Breast epithelium (tissue), 4 donors: ENCODE data around the gene GSTM2. TPM values are rescaled to one million over a fixed set of nuclear protein-coding genes. Genes with fewer than 3 reads are reported as not detected.

Experiments
- DNase-seq, 2 donors: peaks; one replicate each; pipeline ENCODE4 v3.0.0-alpha.2; 2019; ENCODE audit warnings: low spot score in 2 of 2
- H3K27ac ChIP-seq, 2 donors: fragments of 200-600 bp; sonication (generic) in 1 of 2; one replicate each; pipeline ENCODE4 v1.5.1; 2016 to 2019; ENCODE audit warnings: mild to moderate bottlenecking in 1 of 2
- H3K27me3 ChIP-seq, 2 donors: fragments of 200-600 bp; sonication (generic) in 1 of 2; one replicate each; pipeline versions ENCODE4 v1.5.1 to v1.6.0; 2017 to 2019; ENCODE audit warnings: control low read depth in 1 of 2, mild to moderate bottlenecking in 1 of 2
- H3K36me3 ChIP-seq: fragments of 200-600 bp; one replicate; pipeline ENCODE4 v1.5.1; 2019
- H3K4me1 ChIP-seq, 2 donors: fragments of 200-600 bp; sonication (generic); one replicate each; pipeline ENCODE4 v1.5.1; 2016 to 2019; ENCODE audit warnings: control low read depth in 1 of 2
- H3K4me3 ChIP-seq, 3 donors: fragments of 200-600 bp; sonication (generic); 1 replicate in 2 of 3; 2 replicates in 1 of 3; pipeline ENCODE4 v1.5.1; 2016 to 2019; ENCODE audit warnings: mild to moderate bottlenecking in 3 of 3, moderate library complexity in 2 of 3
- H3K9me3 ChIP-seq, 2 donors: fragments of 200-600 bp; sonication (generic) in 1 of 2; one replicate each; pipeline ENCODE4 v1.5.1; 2016 to 2019; ENCODE audit warnings: control low read depth in 1 of 2
- POLR2A ChIP-seq: fragments of 450-650 bp; IDR thresholded peaks from one replicate; pipeline ENCODE4 v1.6.1; 2016; ENCODE audit warnings: antibody characterized with exemption, mild to moderate bottlenecking, moderate library complexity
- POLR2AphosphoS5 ChIP-seq, 3 donors: sonication (generic); formaldehyde crosslinking; IDR thresholded peaks; one replicate each; pipeline ENCODE4 v1.6.1; 2017; ENCODE audit warnings: antibody characterized with exemption in 3 of 3
- intact Hi-C: fragments of 100-400 bp; cut with DNase I; formaldehyde crosslinking; loops from one replicate; pipeline ENCODE4 v1.15.1; 2023; ENCODE audit warnings: low total_unique reads
- total RNA-seq, 3 donors: library from RNA; depleted of rRNA; stranded (reverse); fragments of >200 nt; gene quantifications; one replicate each; pipeline ENCODE4 v1.1.0, GENCODE V29; 2016
- TF ChIP-seq, protein P1 (sequence below), 3 donors: fragments of 450-650 bp; IDR thresholded peaks; one replicate each; pipeline ENCODE4 v1.5.1; 2016 to 2017; ENCODE audit warnings: antibody characterized with exemption in 3 of 3, mild to moderate bottlenecking in 3 of 3, moderate library complexity in 3 of 3

The GSTM2 gene
- total RNA-seq, 3 donors from 2014 or later, result 47.8 to 93.4 (median 66.5) TPM

- peak overlapping the region in 2 of 3 donors; percentile 13 to 18 for H3K4me3 ChIP-seq
- no peaks in the 10 kb centered on the region for H3K36me3 ChIP-seq
- no peaks in the 10 kb centered on the region for H3K27me3 ChIP-seq
- peaks cover 0 to 15% of the 10 kb centered on the region in 2 donors for H3K4me1 ChIP-seq
- TF ChIP-seq POLR2AphosphoS5 (IDR thresholded peaks at IDR 0.05) (no peak), POLR2A (no peak)
- TF ChIP-seq, protein P1, sequence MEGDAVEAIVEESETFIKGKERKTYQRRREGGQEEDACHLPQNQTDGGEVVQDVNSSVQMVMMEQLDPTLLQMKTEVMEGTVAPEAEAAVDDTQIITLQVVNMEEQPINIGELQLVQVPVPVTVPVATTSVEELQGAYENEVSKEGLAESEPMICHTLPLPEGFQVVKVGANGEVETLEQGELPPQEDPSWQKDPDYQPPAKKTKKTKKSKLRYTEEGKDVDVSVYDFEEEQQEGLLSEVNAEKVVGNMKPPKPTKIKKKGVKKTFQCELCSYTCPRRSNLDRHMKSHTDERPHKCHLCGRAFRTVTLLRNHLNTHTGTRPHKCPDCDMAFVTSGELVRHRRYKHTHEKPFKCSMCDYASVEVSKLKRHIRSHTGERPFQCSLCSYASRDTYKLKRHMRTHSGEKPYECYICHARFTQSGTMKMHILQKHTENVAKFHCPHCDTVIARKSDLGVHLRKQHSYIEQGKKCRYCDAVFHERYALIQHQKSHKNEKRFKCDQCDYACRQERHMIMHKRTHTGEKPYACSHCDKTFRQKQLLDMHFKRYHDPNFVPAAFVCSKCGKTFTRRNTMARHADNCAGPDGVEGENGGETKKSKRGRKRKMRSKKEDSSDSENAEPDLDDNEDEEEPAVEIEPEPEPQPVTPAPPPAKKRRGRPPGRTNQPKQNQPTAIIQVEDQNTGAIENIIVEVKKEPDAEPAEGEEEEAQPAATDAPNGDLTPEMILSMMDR (IDR thresholded peaks at IDR 0.05), result no peak
- intact Hi-C loops, result no loop called here
- H3K27ac ChIP-seq, result peak overlapping the region in 1 of 2 donors; percentile 26
- DNase-seq, result no peak
- H3K9me3 ChIP-seq, result no peaks in the 10 kb centered on the region
Measured at GRCh38 chr1:109623601-109624161, 44.2 kb upstream of the GSTM2 start.

DNA sequence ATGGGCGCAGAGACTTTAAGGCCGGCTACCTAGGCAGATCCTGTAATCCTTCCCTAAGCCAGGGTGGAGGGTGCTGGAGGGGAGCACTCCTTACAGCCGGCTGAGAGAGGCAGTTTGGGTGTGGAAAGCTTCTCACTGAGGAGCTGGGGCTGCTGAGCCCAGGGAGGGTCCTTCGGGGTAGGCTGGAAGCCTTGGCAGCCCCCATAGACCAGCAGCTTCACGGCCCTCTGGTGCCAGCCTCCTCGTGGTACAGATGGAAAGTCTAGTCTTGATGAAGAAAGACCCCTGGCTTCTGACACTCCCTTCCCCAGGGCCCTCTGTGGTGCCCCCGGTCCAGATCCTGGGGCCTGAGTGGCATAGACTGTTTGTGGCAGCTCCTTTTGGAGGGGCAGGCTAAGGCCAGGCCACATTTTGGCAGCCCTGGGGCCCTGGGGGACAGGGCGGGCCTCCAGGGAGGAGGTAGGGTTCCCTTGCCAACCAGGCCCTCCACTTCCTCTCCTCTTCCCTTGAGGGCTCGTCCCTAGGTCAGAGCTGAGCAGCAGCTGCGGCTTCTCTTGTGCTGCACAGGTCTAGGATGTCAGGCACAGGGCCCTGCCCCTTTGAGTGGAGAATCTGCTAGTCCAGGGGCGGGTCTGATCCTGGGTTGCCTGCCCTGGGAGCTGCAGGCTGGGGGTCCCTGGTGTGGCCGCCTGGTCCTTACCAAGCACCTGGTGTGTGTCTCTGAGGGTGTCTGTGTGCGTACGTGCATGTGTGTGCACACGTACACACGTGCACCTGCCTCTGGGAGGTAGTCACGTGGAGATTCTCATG is 43.5 kb upstream of the GSTM2 start:
- intact Hi-C loops, result no loop called here
- H3K4me1 ChIP-seq, result peaks cover 0 to 8% of the 10 kb centered on the region in 2 donors
- H3K36me3 ChIP-seq, result no peaks in the 10 kb centered on the region
- peak overlapping the region in 1 of 2 donors; percentile 26 for H3K27ac ChIP-seq
- no peaks in the 10 kb centered on the region for H3K27me3 ChIP-seq
- H3K4me3 ChIP-seq, result peak overlapping the region in 2 of 3 donors; percentile 13 to 18
- TF ChIP-seq, protein P1 (IDR thresholded peaks at IDR 0.05), result no peak
- TF ChIP-seq POLR2AphosphoS5 (IDR thresholded peaks at IDR 0.05) (no peak), POLR2A (no peak)
- no peaks in the 10 kb centered on the region for H3K9me3 ChIP-seq
- no peak for DNase-seq

DNA sequence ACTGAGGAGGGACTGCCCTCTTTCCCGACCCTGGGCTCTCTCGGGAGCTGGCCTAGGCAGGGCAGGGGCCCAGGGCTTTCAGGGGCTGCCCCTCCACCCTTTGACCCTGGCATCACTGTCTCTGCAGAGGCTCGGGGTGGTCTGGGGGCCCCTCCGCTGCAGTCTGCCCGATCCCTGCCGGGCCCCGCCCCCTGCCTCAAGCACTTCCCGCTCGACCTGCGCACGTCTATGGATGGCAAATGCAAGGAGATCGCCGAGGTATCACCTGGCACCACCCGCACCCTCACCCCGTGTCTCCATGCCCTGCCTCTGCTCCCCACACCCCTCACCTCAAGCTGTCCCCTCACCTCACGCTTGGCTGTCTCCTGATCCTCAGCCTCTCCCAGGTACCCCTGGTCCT is 42.7 kb upstream of the GSTM2 start:
- H3K27me3 ChIP-seq, result no peaks in the 10 kb centered on the region
- no peak overlapping the region for H3K4me3 ChIP-seq
- intact Hi-C loops, result no loop called here
- H3K9me3 ChIP-seq, result no peaks in the 10 kb centered on the region
- H3K36me3 ChIP-seq, result no peaks in the 10 kb centered on the region
- no peak for DNase-seq
- peaks cover 0 to 7% of the 10 kb centered on the region in 2 donors for H3K4me1 ChIP-seq
- no peak for TF ChIP-seq POLR2A
- TF ChIP-seq POLR2AphosphoS5 (IDR thresholded peaks at IDR 0.05), result no peak
- TF ChIP-seq, protein P1 (IDR thresholded peaks at IDR 0.05), result no peak
- no peak overlapping the region for H3K27ac ChIP-seq

DNA sequence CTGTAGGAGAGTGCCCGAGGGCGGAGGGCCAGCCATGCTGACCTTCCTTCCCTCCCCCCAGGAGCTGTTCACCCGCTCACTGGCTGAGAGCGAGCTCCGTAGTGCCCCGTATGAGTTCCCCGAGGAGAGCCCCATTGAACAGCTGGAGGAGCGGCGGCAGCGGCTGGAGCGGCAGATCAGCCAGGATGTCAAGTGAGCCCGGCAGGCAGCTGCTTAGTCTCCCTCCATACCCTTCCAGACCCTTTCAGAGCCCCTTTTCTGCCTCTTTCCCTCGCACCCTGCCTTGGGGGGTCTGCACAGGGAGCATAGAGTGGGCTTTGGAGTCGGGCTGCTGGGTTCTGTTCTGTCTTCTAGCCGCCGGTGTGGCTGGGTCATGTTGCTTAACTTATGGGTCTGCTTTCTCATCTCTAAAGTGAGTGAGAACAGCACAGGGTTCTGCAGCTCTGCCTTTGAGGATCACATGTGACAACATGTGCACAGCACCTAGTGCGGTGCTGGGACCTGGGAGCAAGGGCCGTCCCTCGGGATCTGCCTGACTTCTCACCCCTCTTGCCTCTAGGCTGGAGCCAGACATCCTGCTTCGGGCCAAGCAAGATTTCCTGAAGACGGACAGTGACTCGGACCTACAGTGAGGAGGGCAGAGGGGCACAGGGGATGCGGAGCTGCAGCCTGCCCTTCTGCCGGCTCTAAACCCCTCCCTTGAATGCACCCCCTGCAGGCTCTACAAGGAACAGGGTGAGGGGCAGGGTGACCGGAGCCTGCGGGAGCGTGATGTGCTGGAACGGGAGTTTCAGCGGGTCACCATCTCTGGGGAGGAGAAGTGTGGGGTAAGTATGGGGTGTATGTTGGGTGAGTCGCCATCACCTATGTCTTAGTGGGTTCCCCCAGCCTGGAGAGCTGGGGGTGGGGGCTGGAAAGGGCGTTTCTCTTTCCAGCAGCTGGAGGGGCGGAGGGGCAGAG is 42.0 kb upstream of the GSTM2 start:
- TF ChIP-seq, protein P1 (IDR thresholded peaks at IDR 0.05), result no peak
- TF ChIP-seq POLR2A, result no peak
- TF ChIP-seq POLR2AphosphoS5 (IDR thresholded peaks at IDR 0.05), result no peak
- no peak for DNase-seq
- peaks cover 0 to 7% of the 10 kb centered on the region in 2 donors for H3K4me1 ChIP-seq
- intact Hi-C loops, result no loop called here
- H3K27me3 ChIP-seq, result no peaks in the 10 kb centered on the region
- H3K9me3 ChIP-seq, result no peaks in the 10 kb centered on the region
- no peak overlapping the region for H3K4me3 ChIP-seq
- H3K36me3 ChIP-seq, result no peaks in the 10 kb centered on the region
- no peak overlapping the region for H3K27ac ChIP-seq
